ENCODE results near the gene SLC23A3.

- TF ChIP-seq, protein P1, sequence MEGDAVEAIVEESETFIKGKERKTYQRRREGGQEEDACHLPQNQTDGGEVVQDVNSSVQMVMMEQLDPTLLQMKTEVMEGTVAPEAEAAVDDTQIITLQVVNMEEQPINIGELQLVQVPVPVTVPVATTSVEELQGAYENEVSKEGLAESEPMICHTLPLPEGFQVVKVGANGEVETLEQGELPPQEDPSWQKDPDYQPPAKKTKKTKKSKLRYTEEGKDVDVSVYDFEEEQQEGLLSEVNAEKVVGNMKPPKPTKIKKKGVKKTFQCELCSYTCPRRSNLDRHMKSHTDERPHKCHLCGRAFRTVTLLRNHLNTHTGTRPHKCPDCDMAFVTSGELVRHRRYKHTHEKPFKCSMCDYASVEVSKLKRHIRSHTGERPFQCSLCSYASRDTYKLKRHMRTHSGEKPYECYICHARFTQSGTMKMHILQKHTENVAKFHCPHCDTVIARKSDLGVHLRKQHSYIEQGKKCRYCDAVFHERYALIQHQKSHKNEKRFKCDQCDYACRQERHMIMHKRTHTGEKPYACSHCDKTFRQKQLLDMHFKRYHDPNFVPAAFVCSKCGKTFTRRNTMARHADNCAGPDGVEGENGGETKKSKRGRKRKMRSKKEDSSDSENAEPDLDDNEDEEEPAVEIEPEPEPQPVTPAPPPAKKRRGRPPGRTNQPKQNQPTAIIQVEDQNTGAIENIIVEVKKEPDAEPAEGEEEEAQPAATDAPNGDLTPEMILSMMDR (IDR thresholded peaks at IDR 0.05) = no peak
- TF ChIP-seq EZH2phosphoT487 (IDR thresholded peaks at IDR 0.05) (no peak), EZH2 (IDR thresholded peaks at IDR 0.05) (no peak)
These were observed 40.5 kb upstream of the SLC23A3 start for GRCh38 chr2:219210196-219210885.
